ENCODE results near the gene ARID5A.

Gene ARID5A

GRCh38 chr2:96568094-96568493, 31.5 kb downstream of the ARID5A start:
- TF ChIP-seq TARDBP (IDR thresholded peaks at IDR 0.05) (no peak), ARNT (IDR thresholded peaks at IDR 0.05) (no peak), SP1 (IDR thresholded peaks at IDR 0.05) (no peak), FOXA1 (IDR thresholded peaks at IDR 0.05) (no peak), LEF1 (IDR thresholded peaks at IDR 0.05; ENCODE audit: borderline replicate concordance) (no peak), CTBP1 (IDR thresholded peaks at IDR 0.05; ENCODE audit: borderline replicate concordance) (no peak), HDGF (IDR thresholded peaks at IDR 0.05; ENCODE audit: borderline replicate concordance) (no peak), NFRKB (IDR thresholded peaks at IDR 0.05) (no peak), ZNF384 (IDR thresholded peaks at IDR 0.05) (no peak), BHLHE40 (IDR thresholded peaks at IDR 0.05; ENCODE audit: borderline replicate concordance) (no peak), PKNOX1 (IDR thresholded peaks at IDR 0.05) (no peak), ELF4 (IDR thresholded peaks at IDR 0.05) (no peak), SUZ12 (IDR thresholded peaks at IDR 0.05) (no peak), FOXK2 (IDR thresholded peaks at IDR 0.05) (no peak)
- DNase-seq (ENCODE audit: extremely low spot score) = no peak
- ChIA-PET CTCF (no interaction called here), POLR2A (no interaction called here)

- POLR2A ChIA-PET = no interaction called here
- TF ChIP-seq CTBP1 (IDR thresholded peaks at IDR 0.05; ENCODE audit: borderline replicate concordance) = no peak
- no peak for TF ChIP-seq NFRKB (IDR thresholded peaks at IDR 0.05)
- no peak for TF ChIP-seq FOXM1 (IDR thresholded peaks at IDR 0.05; ENCODE audit: borderline replicate concordance)
- TF ChIP-seq ARNT (IDR thresholded peaks at IDR 0.05) = no peak
- TF ChIP-seq TARDBP (IDR thresholded peaks at IDR 0.05) = no peak
- TF ChIP-seq PKNOX1 (IDR thresholded peaks at IDR 0.05) = no peak
- TF ChIP-seq FOXK2 (IDR thresholded peaks at IDR 0.05) = no peak
- no peak for TF ChIP-seq L3MBTL2 (conservative IDR thresholded peaks at IDR 0.05)
- no peak for TF ChIP-seq SUZ12 (IDR thresholded peaks at IDR 0.05)
- TF ChIP-seq SP1 (IDR thresholded peaks at IDR 0.05) = no peak
- no peak for TF ChIP-seq ELF4 (IDR thresholded peaks at IDR 0.05)
- CTCF ChIA-PET = no interaction called here
- DNase-seq (ENCODE audit: extremely low spot score) = no peak
Observed at GRCh38 chr2:96574364-96574763, 37.8 kb downstream of the ARID5A start.

- DNase-seq (ENCODE audit: extremely low spot score) = no peak
- POLR2A ChIA-PET = no interaction called here
- CTCF ChIA-PET = interaction anchor here (0.6 to 1.1 kb wide), 2 partner anchors 22 to 100 kb away, joined by 3 to 4 read pairs; no protein-coding TSS in a partner anchor
- TF ChIP-seq NFRKB (IDR thresholded peaks at IDR 0.05) (no peak), FOXM1 (IDR thresholded peaks at IDR 0.05; ENCODE audit: borderline replicate concordance) (no peak), ELF4 (IDR thresholded peaks at IDR 0.05) (no peak), LEF1 (IDR thresholded peaks at IDR 0.05; ENCODE audit: borderline replicate concordance) (no peak), TARDBP (IDR thresholded peaks at IDR 0.05) (no peak), FOXA1 (IDR thresholded peaks at IDR 0.05) (no peak), FOXK2 (IDR thresholded peaks at IDR 0.05) (no peak), CTBP1 (IDR thresholded peaks at IDR 0.05; ENCODE audit: borderline replicate concordance) (no peak), ZNF384 (IDR thresholded peaks at IDR 0.05) (no peak), L3MBTL2 (conservative IDR thresholded peaks at IDR 0.05) (no peak), ARNT (IDR thresholded peaks at IDR 0.05) (no peak), SP1 (IDR thresholded peaks at IDR 0.05) (no peak), SUZ12 (IDR thresholded peaks at IDR 0.05) (no peak), BHLHE40 (IDR thresholded peaks at IDR 0.05; ENCODE audit: borderline replicate concordance) (no peak), PKNOX1 (IDR thresholded peaks at IDR 0.05) (no peak), HDGF (IDR thresholded peaks at IDR 0.05; ENCODE audit: borderline replicate concordance) (no peak)
Observed at GRCh38 chr2:96575785-96576456, 39.4 kb downstream of the ARID5A start.

- DNase-seq (ENCODE audit: extremely low spot score) = no peak
- CTCF ChIA-PET = interaction anchor here (0.6 to 1.0 kb wide), 2 partner anchors 23 to 344 kb away, joined by 3 read pairs; no protein-coding TSS in a partner anchor
- TF ChIP-seq SP1 (IDR thresholded peaks at IDR 0.05) = no peak
- no peak for TF ChIP-seq ARNT (IDR thresholded peaks at IDR 0.05)
- no peak for TF ChIP-seq CTBP1 (IDR thresholded peaks at IDR 0.05; ENCODE audit: borderline replicate concordance)
- TF ChIP-seq FOXK2 (IDR thresholded peaks at IDR 0.05) = no peak
- TF ChIP-seq PKNOX1 (IDR thresholded peaks at IDR 0.05) = no peak
- no peak for TF ChIP-seq ELF4 (IDR thresholded peaks at IDR 0.05)
- no peak for TF ChIP-seq SUZ12 (IDR thresholded peaks at IDR 0.05)
- no peak for TF ChIP-seq HDGF (IDR thresholded peaks at IDR 0.05; ENCODE audit: borderline replicate concordance)
- no peak for TF ChIP-seq ZNF384 (IDR thresholded peaks at IDR 0.05)
- no peak for TF ChIP-seq TARDBP (IDR thresholded peaks at IDR 0.05)
- no peak for TF ChIP-seq L3MBTL2 (conservative IDR thresholded peaks at IDR 0.05)
- TF ChIP-seq FOXA1 (IDR thresholded peaks at IDR 0.05) = no peak
- no peak for TF ChIP-seq FOXM1 (IDR thresholded peaks at IDR 0.05; ENCODE audit: borderline replicate concordance)
- TF ChIP-seq BHLHE40 (IDR thresholded peaks at IDR 0.05; ENCODE audit: borderline replicate concordance) = no peak
- POLR2A ChIA-PET = no interaction called here
Observed at GRCh38 chr2:96577501-96577900, 40.9 kb downstream of the ARID5A start.

- CTCF ChIA-PET = no interaction called here
- DNase-seq (ENCODE audit: extremely low spot score) = no peak
- no peak for TF ChIP-seq NFRKB (IDR thresholded peaks at IDR 0.05)
- no peak for TF ChIP-seq PKNOX1 (IDR thresholded peaks at IDR 0.05)
- POLR2A ChIA-PET = no interaction called here
Observed at GRCh38 chr2:96578731-96579130, 42.2 kb downstream of the ARID5A start.

Measured in HEK293T (cell line).